Sigmoid colon (tissue), 7 donors: ENCODE measurements around the gene DNAH7. TPM values are rescaled to one million over a fixed set of nuclear protein-coding genes. Genes with fewer than 3 reads are reported as not detected.

Experiments
- DNase-seq: peaks from one replicate; pipeline ENCODE4 v3.0.0-alpha.2; 2019
- H3K27ac ChIP-seq, 4 donors: fragments of 200-600 bp; sonication (generic); one replicate each; pipeline ENCODE4 v1.5.1; 2016 to 2019; ENCODE audit warnings: mild to moderate bottlenecking in 1 of 4
- H3K27me3 ChIP-seq, 3 donors: fragments of 200-600 bp; sonication (generic); one replicate each; pipeline ENCODE4 v1.5.1; 2019; ENCODE audit warnings: mild to moderate bottlenecking in 1 of 3
- H3K36me3 ChIP-seq, 4 donors: fragments of 200-600 bp; sonication (generic); one replicate each; pipeline ENCODE4 v1.5.1; 2016 to 2019
- H3K4me1 ChIP-seq, 4 donors: fragments of 200-600 bp; sonication (generic); one replicate each; pipeline ENCODE4 v1.5.1; 2017 to 2019
- H3K4me3 ChIP-seq, 4 donors: fragments of 200-600 bp; sonication (generic); one replicate each; pipeline ENCODE4 v1.5.1; 2017 to 2019; ENCODE audit warnings: mild to moderate bottlenecking in 2 of 4, moderate library complexity in 1 of 4
- H3K9me3 ChIP-seq, 4 donors: fragments of 200-600 bp in 3 of 4; sonication (generic) in 3 of 4; one replicate each; pipeline versions ENCODE4 v1.5.1 to v1.6.1; 2013 to 2019
- EP300 ChIP-seq, 4 donors: sonication (generic); formaldehyde crosslinking; IDR thresholded peaks; one replicate each; pipeline ENCODE4 v1.6.1; 2017; ENCODE audit warnings: antibody characterized with exemption in 4 of 4
- POLR2A ChIP-seq, 2 donors: fragments of 450-650 bp; IDR thresholded peaks; one replicate each; pipeline ENCODE4 v1.6.1; 2016; ENCODE audit warnings: antibody characterized with exemption in 2 of 2, mild to moderate bottlenecking in 2 of 2, moderate library complexity in 2 of 2
- POLR2AphosphoS5 ChIP-seq, 4 donors: sonication (generic); formaldehyde crosslinking; IDR thresholded peaks; one replicate each; pipeline ENCODE4 v1.6.1; 2017; ENCODE audit warnings: antibody characterized with exemption in 4 of 4
- WGBS, 2 donors: extraction: QIAGEN DNeasy Blood & Tissue Kit; methylation state at CpG; one replicate each; pipeline ENCODE4 v1.1.7; 2013; 5-methylcytosine and 5-hydroxymethylcytosine counted together
- intact Hi-C: fragments of 100-400 bp; cut with DNase I; formaldehyde crosslinking; loops from one replicate; pipeline ENCODE4 v1.15.1; 2023
- polyA plus RNA-seq, 3 donors: library from polyadenylated mRNA; stranded (reverse); fragments of 200-250 nt; gene quantifications; one replicate each; pipeline ENCODE4 v1.2.3, GENCODE V29; 2013
- total RNA-seq, 4 donors: library from RNA; depleted of rRNA; stranded (reverse); fragments of >200 nt; gene quantifications; one replicate each; pipeline ENCODE4 v1.1.0, GENCODE V29; 2016
- TF ChIP-seq, protein P1 (sequence below), 4 experiments: fragments of 450-650 bp in 3 of 4; fragments of 200-600 bp in 1 of 4; IDR thresholded peaks; one replicate each; pipeline ENCODE4 v1.5.1; 2016 to 2019; ENCODE audit warnings: antibody characterized with exemption in 4 of 4, mild to moderate bottlenecking in 3 of 4, moderate library complexity in 2 of 4
- donor health status: healthy with polysubstance abuse.
- donor health status: Bipolar disorder and iron deficiency.
- donor health status: healthy.

Gene DNAH7
- total and polyA plus RNA-seq, 7 donors = 0.36 to 1.9 (median 0.99) TPM

DNA sequence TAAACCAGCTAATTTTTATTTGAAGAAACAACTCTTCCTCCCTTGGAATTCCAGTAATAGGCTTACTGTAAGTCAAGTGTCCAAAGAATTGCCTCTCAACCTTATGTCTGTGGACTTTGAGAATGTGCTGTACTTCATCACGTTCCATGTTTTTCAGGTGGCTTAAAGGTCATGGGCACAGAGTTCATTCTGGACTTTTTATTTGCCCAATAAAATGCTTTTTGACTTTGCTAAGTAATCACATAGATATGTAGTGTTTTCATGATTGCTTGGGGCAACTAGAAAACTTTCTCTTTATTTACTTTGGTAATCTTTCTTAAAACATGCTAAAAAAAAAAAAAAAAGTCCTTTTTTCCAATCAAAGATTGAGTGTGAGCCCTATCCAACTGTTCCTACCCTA lies 10.4 kb upstream of the DNAH7 start:
- H3K27me3 ChIP-seq = no peaks in the 10 kb centered on the region
- no peaks in the 10 kb centered on the region for H3K4me1 ChIP-seq
- 12 to 61% methylated on average over 1 of the region's 1 CpG for WGBS, 2 donors
- H3K27ac ChIP-seq = no peak overlapping the region
- H3K9me3 ChIP-seq = peaks cover 0 to 8% (median 0%) of the 10 kb centered on the region in 4 donors
- TF ChIP-seq POLR2AphosphoS5 (IDR thresholded peaks at IDR 0.05) = no peak
- no peak for TF ChIP-seq POLR2A (IDR thresholded peaks at IDR 0.05)
- no peak for TF ChIP-seq EP300 (IDR thresholded peaks at IDR 0.05)
- TF ChIP-seq, protein P1, sequence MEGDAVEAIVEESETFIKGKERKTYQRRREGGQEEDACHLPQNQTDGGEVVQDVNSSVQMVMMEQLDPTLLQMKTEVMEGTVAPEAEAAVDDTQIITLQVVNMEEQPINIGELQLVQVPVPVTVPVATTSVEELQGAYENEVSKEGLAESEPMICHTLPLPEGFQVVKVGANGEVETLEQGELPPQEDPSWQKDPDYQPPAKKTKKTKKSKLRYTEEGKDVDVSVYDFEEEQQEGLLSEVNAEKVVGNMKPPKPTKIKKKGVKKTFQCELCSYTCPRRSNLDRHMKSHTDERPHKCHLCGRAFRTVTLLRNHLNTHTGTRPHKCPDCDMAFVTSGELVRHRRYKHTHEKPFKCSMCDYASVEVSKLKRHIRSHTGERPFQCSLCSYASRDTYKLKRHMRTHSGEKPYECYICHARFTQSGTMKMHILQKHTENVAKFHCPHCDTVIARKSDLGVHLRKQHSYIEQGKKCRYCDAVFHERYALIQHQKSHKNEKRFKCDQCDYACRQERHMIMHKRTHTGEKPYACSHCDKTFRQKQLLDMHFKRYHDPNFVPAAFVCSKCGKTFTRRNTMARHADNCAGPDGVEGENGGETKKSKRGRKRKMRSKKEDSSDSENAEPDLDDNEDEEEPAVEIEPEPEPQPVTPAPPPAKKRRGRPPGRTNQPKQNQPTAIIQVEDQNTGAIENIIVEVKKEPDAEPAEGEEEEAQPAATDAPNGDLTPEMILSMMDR (IDR thresholded peaks at IDR 0.05) = no peak
- no peak for DNase-seq
- H3K36me3 ChIP-seq = no peaks in the 10 kb centered on the region
- H3K4me3 ChIP-seq = no peak overlapping the region
- intact Hi-C loops = loop anchor here (5.0 kb wide), 1 partner anchor 258 kb away; no protein-coding TSS in a partner anchor

DNA sequence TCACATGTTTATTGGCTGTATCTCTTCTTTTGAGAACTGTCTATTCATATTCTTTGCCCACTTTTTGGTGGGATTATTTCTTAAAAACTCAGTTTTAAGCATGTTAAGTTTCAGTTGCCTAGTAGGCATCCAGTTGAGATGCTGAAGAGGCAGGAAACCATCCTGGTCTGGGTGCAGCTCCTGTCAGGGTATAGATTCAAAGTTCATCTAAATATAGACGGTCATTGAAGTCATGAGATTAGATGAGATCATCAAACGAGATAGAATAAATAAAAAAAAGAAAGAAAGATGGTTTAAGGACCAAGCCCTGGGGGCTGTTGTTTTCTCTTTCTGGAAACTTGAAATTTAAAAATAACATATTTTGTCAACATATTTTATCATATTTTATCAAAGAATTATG lies 9.2 kb upstream of the DNAH7 start:
- Histone ChIP-seq H3K27me3 (no peaks in the 10 kb centered on the region), H3K4me3 (no peak overlapping the region), H3K36me3 (no peaks in the 10 kb centered on the region), H3K27ac (no peak overlapping the region), H3K4me1 (no peaks in the 10 kb centered on the region), H3K9me3 (no peaks in the 10 kb centered on the region)
- DNase-seq = no peak
- TF ChIP-seq, protein P1 (IDR thresholded peaks at IDR 0.05) = no peak
- TF ChIP-seq POLR2AphosphoS5 (IDR thresholded peaks at IDR 0.05) = no peak
- TF ChIP-seq POLR2A (IDR thresholded peaks at IDR 0.05) = no peak
- no peak for TF ChIP-seq EP300 (IDR thresholded peaks at IDR 0.05)
- 10 to 51% methylated on average over 2 of the region's 2 CpGs for WGBS, 2 donors
- intact Hi-C loops = loop anchor here (5.0 kb wide), 1 partner anchor 259 kb away; no protein-coding TSS in a partner anchor

DNA sequence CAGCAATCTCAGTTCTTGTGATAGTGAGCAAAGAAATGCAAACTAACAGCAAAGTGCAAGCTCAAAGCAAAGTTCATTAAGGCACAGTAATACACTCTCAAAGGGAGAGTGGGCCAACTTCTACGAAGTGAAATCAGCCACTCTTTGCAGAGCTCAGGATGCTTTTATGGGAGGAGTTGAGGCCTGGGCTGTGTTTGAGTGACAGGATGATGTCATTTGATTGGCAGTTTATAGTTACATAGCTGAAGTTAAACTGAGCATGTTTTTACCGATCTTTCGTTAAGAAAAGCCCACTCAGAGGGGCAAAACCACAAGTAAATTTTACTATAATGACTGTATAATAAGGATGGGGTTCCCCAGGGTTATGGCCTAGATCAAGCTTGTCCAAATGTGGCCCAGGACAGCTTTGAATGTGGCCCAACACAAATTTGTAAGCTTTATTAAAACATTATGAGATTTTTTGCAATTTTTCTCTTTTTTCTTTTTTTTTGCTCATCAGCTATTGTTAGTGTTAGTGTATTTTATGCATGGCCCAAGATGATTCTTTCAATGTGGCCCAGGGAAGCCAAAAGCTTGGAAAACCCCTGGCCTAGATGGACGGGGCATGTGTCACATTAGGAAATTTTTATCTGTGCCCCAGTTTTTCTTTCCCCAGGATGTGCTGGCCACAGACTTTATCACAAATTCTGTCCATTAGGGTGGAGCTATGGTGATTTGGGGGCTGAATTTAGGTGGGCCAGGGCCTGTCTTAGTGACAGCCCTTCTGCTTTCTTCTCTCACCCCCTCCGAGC lies 8.3 kb upstream of the DNAH7 start:
- WGBS, 2 donors = 76 to 84% methylated on average over 5 of the region's 5 CpGs

DNA sequence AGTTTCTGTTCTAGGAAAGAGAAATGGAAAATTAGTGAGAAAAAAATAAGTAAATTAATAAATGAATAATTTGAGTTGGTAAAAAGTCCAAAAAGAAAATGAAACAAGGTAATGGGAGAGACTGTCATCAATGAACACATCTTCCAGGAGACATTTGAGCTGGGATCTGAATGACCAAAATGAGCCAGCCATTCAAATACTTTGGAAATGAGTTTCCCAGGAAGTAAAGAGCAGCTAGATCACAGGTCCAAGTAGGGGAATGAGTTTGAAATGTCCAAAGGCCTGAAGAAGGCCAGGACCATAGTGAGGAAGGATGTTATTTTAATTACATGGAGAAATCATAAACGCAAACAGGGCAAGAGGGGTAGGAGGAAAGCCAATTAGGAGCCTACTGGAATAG lies 6.6 kb upstream of the DNAH7 start:
- TF ChIP-seq, protein P1 (IDR thresholded peaks at IDR 0.05) = no peak
- no peak for TF ChIP-seq POLR2A (IDR thresholded peaks at IDR 0.05)
- no peaks in the 10 kb centered on the region for H3K36me3 ChIP-seq
- DNase-seq = no peak
- intact Hi-C loops = loop anchor here (5.0 kb wide), 1 partner anchor 262 kb away; no protein-coding TSS in a partner anchor
- H3K27me3 ChIP-seq = no peaks in the 10 kb centered on the region
- 0% methylated on average over 1 of the region's 1 CpG for WGBS, 2 donors
- no peak overlapping the region for H3K27ac ChIP-seq
- no peak overlapping the region for H3K4me3 ChIP-seq
- H3K9me3 ChIP-seq = no peaks in the 10 kb centered on the region
- H3K4me1 ChIP-seq = no peaks in the 10 kb centered on the region

More for the DNA sequence above, 8.3 kb upstream of the DNAH7 start:
- intact Hi-C loops = loop anchor here (5.0 kb wide), 1 partner anchor 260 kb away; no protein-coding TSS in a partner anchor
- no peak for DNase-seq
- Histone ChIP-seq H3K27me3 (no peaks in the 10 kb centered on the region), H3K4me1 (no peaks in the 10 kb centered on the region), H3K4me3 (no peak overlapping the region), H3K9me3 (no peaks in the 10 kb centered on the region), H3K36me3 (no peaks in the 10 kb centered on the region), H3K27ac (no peak overlapping the region)
- TF ChIP-seq POLR2AphosphoS5 (IDR thresholded peaks at IDR 0.05) (no peak), EP300 (IDR thresholded peaks at IDR 0.05) (no peak), POLR2A (IDR thresholded peaks at IDR 0.05) (no peak)
- TF ChIP-seq, protein P1 (IDR thresholded peaks at IDR 0.05) = no peak
